Measurements from ENCODE around the gene HSPB2. TPM values are rescaled to one million over a fixed set of nuclear protein-coding genes. Genes with fewer than 3 reads are reported as not detected.

The HSPB2 gene
- total RNA-seq, 4 donors from 2014 or later: 1.4 to 3.6 (median 2.4) TPM

- no peak for TF ChIP-seq CTCF (IDR thresholded peaks at IDR 0.05; ENCODE audit: low read depth)
Measured at GRCh38 chr11:111941963-111942362, 29.4 kb downstream of the HSPB2 start.

GRCh38 chr11:111942829-111943228 is 30.3 kb downstream of the HSPB2 start:
- TF ChIP-seq CTCF (IDR thresholded peaks at IDR 0.05; ENCODE audit: low read depth): no peak

- TF ChIP-seq CTCF (IDR thresholded peaks at IDR 0.05; ENCODE audit: low read depth): no peak
Measured at GRCh38 chr11:111944139-111944538, 31.6 kb downstream of the HSPB2 start.

GRCh38 chr11:111944651-111945051 is 32.1 kb downstream of the HSPB2 start:
- TF ChIP-seq CTCF (IDR thresholded peaks at IDR 0.05; ENCODE audit: low read depth): no peak

- no peak for TF ChIP-seq CTCF (IDR thresholded peaks at IDR 0.05; ENCODE audit: low read depth)
Measured at GRCh38 chr11:111945198-111945597, 32.7 kb downstream of the HSPB2 start.

- no peak for TF ChIP-seq CTCF (IDR thresholded peaks at IDR 0.05; ENCODE audit: low read depth)
Measured at GRCh38 chr11:111946499-111946898, 34.0 kb downstream of the HSPB2 start.

- TF ChIP-seq CTCF (IDR thresholded peaks at IDR 0.05; ENCODE audit: low read depth): no peak
Measured at GRCh38 chr11:111947143-111947542, 34.6 kb downstream of the HSPB2 start.
